SU-DHL-6 (cell line): ENCODE measurements around the gene FGA.

Experiments
- CTCF ChIP-seq: fragments of 200-600 bp; sonication (generic); IDR thresholded peaks from one replicate; pipeline ENCODE4 v1.5.1; 2017; ENCODE audit warnings: antibody characterized with exemption, mild to moderate bottlenecking, low read length, moderate library complexity; ENCODE audit not compliant: insufficient read depth, poor library complexity, severe bottlenecking
- EZH2phosphoT487 ChIP-seq: fragments of 200-600 bp; sonication (generic), shearing (Covaris generic); conservative IDR thresholded peaks from 2 replicates; pipeline ENCODE4 v1.6.1; 2018; ENCODE audit warnings: mild to moderate bottlenecking, antibody characterized with exemption, low read length, moderate library complexity, mixed read lengths

- TF ChIP-seq CTCF (no peak), EZH2phosphoT487 (no peak)
These were observed 23.8 kb upstream of the FGA start for GRCh38 chr4:154614306-154614705.
